ENCODE data around the gene CEP135. TPM values are rescaled to one million over a fixed set of nuclear protein-coding genes. Genes with fewer than 3 reads are reported as not detected.

Gene CEP135
- total RNA-seq, 4 donors from 2014 or later, result 5.3 to 27.1 (median 8.4) TPM

DNA sequence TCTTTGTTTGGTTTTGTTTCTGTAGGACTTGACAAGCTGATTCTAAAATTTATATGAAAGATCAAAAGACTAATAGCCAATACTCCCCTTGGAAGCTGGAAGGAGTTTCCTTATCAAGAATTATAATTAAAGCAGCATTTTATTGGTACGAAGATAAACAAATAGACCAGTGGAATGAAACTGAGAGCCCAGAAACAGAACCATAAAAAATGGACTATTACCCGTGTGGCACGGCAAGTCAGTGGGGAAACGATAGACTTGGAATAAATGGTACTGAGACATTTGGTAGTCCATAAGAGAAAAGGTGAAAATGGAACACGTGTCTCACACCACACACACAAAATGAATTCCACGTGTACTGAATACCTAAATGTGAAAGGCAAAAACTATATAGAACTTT, 42.4 kb upstream of the CEP135 start:
- no peak for DNase-seq

GRCh38 chr4:55906989-55907388, 41.8 kb upstream of the CEP135 start:
- no peaks in the 10 kb centered on the region for H3K36me3 ChIP-seq
- no peak for TF ChIP-seq POLR2A (IDR thresholded peaks at IDR 0.05)
- TF ChIP-seq, protein P1, sequence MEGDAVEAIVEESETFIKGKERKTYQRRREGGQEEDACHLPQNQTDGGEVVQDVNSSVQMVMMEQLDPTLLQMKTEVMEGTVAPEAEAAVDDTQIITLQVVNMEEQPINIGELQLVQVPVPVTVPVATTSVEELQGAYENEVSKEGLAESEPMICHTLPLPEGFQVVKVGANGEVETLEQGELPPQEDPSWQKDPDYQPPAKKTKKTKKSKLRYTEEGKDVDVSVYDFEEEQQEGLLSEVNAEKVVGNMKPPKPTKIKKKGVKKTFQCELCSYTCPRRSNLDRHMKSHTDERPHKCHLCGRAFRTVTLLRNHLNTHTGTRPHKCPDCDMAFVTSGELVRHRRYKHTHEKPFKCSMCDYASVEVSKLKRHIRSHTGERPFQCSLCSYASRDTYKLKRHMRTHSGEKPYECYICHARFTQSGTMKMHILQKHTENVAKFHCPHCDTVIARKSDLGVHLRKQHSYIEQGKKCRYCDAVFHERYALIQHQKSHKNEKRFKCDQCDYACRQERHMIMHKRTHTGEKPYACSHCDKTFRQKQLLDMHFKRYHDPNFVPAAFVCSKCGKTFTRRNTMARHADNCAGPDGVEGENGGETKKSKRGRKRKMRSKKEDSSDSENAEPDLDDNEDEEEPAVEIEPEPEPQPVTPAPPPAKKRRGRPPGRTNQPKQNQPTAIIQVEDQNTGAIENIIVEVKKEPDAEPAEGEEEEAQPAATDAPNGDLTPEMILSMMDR (IDR thresholded peaks at IDR 0.05), result no peak
- intact Hi-C loops (cut with DNase I; ENCODE audit: low total_unique reads), result no loop called here
- DNase-seq, result no peak
- no peaks in the 10 kb centered on the region for H3K4me1 ChIP-seq
- no peaks in the 10 kb centered on the region for H3K27me3 ChIP-seq
- no peak overlapping the region for H3K27ac ChIP-seq
- H3K9me3 ChIP-seq, result no peaks in the 10 kb centered on the region
- H3K4me3 ChIP-seq, result no peak overlapping the region

More for the DNA sequence above, 42.4 kb upstream of the CEP135 start:
- no peaks in the 10 kb centered on the region for H3K27me3 ChIP-seq
- TF ChIP-seq POLR2A (IDR thresholded peaks at IDR 0.05), result no peak
- TF ChIP-seq, protein P1 (IDR thresholded peaks at IDR 0.05), result no peak
- no peak overlapping the region for H3K4me3 ChIP-seq
- no peaks in the 10 kb centered on the region for H3K4me1 ChIP-seq
- no peak overlapping the region for H3K27ac ChIP-seq
- H3K9me3 ChIP-seq, result no peaks in the 10 kb centered on the region
- intact Hi-C loops (cut with DNase I; ENCODE audit: low total_unique reads), result no loop called here
- H3K36me3 ChIP-seq, result no peaks in the 10 kb centered on the region

- Histone ChIP-seq H3K4me3 (no peak overlapping the region), H3K36me3 (no peaks in the 10 kb centered on the region)
These were observed 41.3 kb upstream of the CEP135 start for GRCh38 chr4:55907469-55907868.

GRCh38 chr4:55910140-55910539, 38.6 kb upstream of the CEP135 start:
- Histone ChIP-seq H3K4me3 (no peak overlapping the region), H3K27me3 (no peaks in the 10 kb centered on the region), H3K36me3 (no peaks in the 10 kb centered on the region), H3K4me1 (no peaks in the 10 kb centered on the region), H3K9me3 (no peaks in the 10 kb centered on the region), H3K27ac (no peak overlapping the region)
- intact Hi-C loops (cut with DNase I; ENCODE audit: low total_unique reads), result no loop called here
- no peak for DNase-seq
- no peak for TF ChIP-seq POLR2A (IDR thresholded peaks at IDR 0.05)
- TF ChIP-seq, protein P1 (IDR thresholded peaks at IDR 0.05), result no peak

More at GRCh38 chr4:55907469-55907868, 41.3 kb upstream of the CEP135 start:
- intact Hi-C loops (cut with DNase I; ENCODE audit: low total_unique reads), result no loop called here
- DNase-seq, result no peak
- H3K27ac ChIP-seq, result no peak overlapping the region
- no peaks in the 10 kb centered on the region for H3K9me3 ChIP-seq
- no peaks in the 10 kb centered on the region for H3K27me3 ChIP-seq
- H3K4me1 ChIP-seq, result no peaks in the 10 kb centered on the region
- TF ChIP-seq, protein P1 (IDR thresholded peaks at IDR 0.05), result no peak
- no peak for TF ChIP-seq POLR2A (IDR thresholded peaks at IDR 0.05)

DNA sequence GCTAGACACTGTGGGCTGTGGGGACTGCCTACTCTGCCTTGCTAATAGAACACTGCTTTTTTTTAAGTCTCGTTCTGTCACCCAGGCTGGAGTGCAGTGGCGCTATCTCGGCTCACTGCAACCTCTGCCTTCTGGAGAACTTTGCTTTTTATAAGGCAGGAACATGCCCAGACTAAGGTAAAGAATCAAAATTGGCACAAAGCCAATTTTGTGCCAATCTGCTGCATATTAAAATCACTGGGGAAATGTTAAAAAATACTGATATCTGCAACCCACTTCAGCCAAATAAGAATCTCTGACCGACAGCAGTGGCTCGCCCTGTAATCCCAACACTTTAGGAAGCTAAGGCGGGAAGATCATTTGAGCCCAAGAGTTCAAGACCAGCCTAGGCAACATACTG, 36.5 kb upstream of the CEP135 start:
- TF ChIP-seq, protein P1 (IDR thresholded peaks at IDR 0.05), result no peak
- TF ChIP-seq POLR2A (IDR thresholded peaks at IDR 0.05), result no peak
- intact Hi-C loops (cut with DNase I; ENCODE audit: low total_unique reads), result no loop called here

More for the DNA sequence above, 36.5 kb upstream of the CEP135 start:
- Histone ChIP-seq H3K9me3 (no peaks in the 10 kb centered on the region), H3K27me3 (no peaks in the 10 kb centered on the region), H3K4me1 (no peaks in the 10 kb centered on the region), H3K27ac (no peak overlapping the region), H3K36me3 (no peaks in the 10 kb centered on the region), H3K4me3 (no peak overlapping the region)
- no peak for DNase-seq

All from uterus (tissue), 4 donors.